HCT116 (cell line): ENCODE measurements around the gene ACBD4. TPM values are rescaled to one million over a fixed set of nuclear protein-coding genes. Genes with fewer than 3 reads are reported as not detected.

Experiments used
- ATAC-seq: fragments of 200-7000 bp; cut with Tn5 transposase; 2 replicates; pipeline ENCODE4 v1.9.1; 2020; ENCODE audit warnings: mild to moderate bottlenecking, moderate library complexity
- BruUV-seq: library from RNA; stranded (reverse); fragments of 400-500 nt; replicated peaks from 2 replicates; lab custom pipeline; 2021; lab: Mats Ljungman, UMichigan
- CTCF ChIA-PET: fragments of 300-600 bp; sonication (Branson Sonifier 250); formaldehyde crosslinking; loops from one replicate; lab custom pipeline; 2021; ENCODE audit warnings: antibody characterized with exemption; lab: Charles Lee
- POLR2A ChIA-PET: fragments of 300-600, 350-600 bp; sonication (Branson Sonifier 250); formaldehyde crosslinking; loops from one replicate; lab custom pipeline; 2021; ENCODE audit warnings: antibody characterized with exemption; lab: Charles Lee
- RAD21 ChIA-PET, 2 experiments: fragments of 300-600 bp; sonication (Branson Sonifier 250); formaldehyde crosslinking; loops; one replicate each; lab custom pipeline; 2023; ENCODE audit warnings: low total read pairs in 2 of 2; ENCODE audit not compliant: uncharacterized antibody in 2 of 2, unreplicated experiment in 2 of 2, low non-redundant PET in 1 of 2; lab: Charles Lee
- DNase-seq: peaks from one replicate; pipeline ENCODE4 v3.0.0-alpha.2; 2010; ENCODE audit warnings: low read depth, low spot score
- H2AFZ ChIP-seq: fragments of 200-600 bp; shearing (Covaris generic), sonication (generic); 2 replicates; pipeline ENCODE4 v1.6.1; 2017; ENCODE audit warnings: low read depth, mixed run types, mixed read lengths, antibody characterized with exemption, low read length; ENCODE audit not compliant: poor library complexity, severe bottlenecking
- H3K27ac ChIP-seq: 2 replicates; pipeline ENCODE4 v1.5.1; 2012; ENCODE audit warnings: low read depth, low read length
- H3K27me3 ChIP-seq: fragments of 200-600 bp; sonication (generic); 2 replicates; pipeline ENCODE4 v1.6.1; 2016; ENCODE audit warnings: mixed run types, low read length, mixed read lengths; ENCODE audit not compliant: insufficient read depth
- H3K36me3 ChIP-seq, 2 experiments: fragments of 200-500 bp in 1 of 2; fragments of 200-600 bp in 1 of 2; sonication (Bioruptor generic) in 1 of 2; sonication (generic) in 1 of 2; 2 replicates each; pipeline versions ENCODE4 v1.5.1 to v1.6.1; 2014 to 2016; ENCODE audit warnings: low read length in 2 of 2, inconsistent platforms in 1 of 2, mixed read lengths in 1 of 2, mixed run types in 1 of 2; ENCODE audit not compliant: insufficient read depth in 2 of 2, control insufficient read depth in 1 of 2
- H3K4me1 ChIP-seq, 2 experiments: fragments of 200-600 bp in 1 of 2; sonication (generic) in 1 of 2; 2 replicates each; pipeline versions ENCODE4 v1.5.1 to v1.6.1; 2012 to 2017; ENCODE audit warnings: low read length in 2 of 2, inconsistent platforms in 1 of 2, mild to moderate bottlenecking in 1 of 2, mixed read lengths in 1 of 2, mixed run types in 1 of 2, moderate library complexity in 1 of 2; ENCODE audit not compliant: insufficient read depth in 2 of 2, control insufficient read depth in 1 of 2
- H3K4me2 ChIP-seq: fragments of 200-600 bp; sonication (generic); 2 replicates; pipeline ENCODE4 v1.6.1; 2017; ENCODE audit warnings: mixed run types, low read length, mixed read lengths
- H3K4me3 ChIP-seq, 2 experiments: fragments of 200-600 bp in 1 of 2; sonication (generic) in 1 of 2; replicated peaks in 1 of 2; 2 replicates each; pipeline ENCODE4 v1.5.1; 2011 to 2016; ENCODE audit warnings: low read length in 2 of 2, control low read depth in 1 of 2, low read depth in 1 of 2, mild to moderate bottlenecking in 1 of 2, mixed read lengths in 1 of 2, mixed run types in 1 of 2
- H3K79me2 ChIP-seq: fragments of 200-600 bp; sonication (generic); 2 replicates; pipeline ENCODE4 v1.6.1; 2017; ENCODE audit warnings: mild to moderate bottlenecking, mixed run types, low read length, moderate library complexity, mixed read lengths; ENCODE audit not compliant: insufficient read depth
- H3K9ac ChIP-seq: fragments of 200-600 bp; sonication (generic); 2 replicates; pipeline ENCODE4 v1.6.1; 2016; ENCODE audit warnings: low read length, mixed read lengths
- H3K9me2 ChIP-seq: fragments of 200-600 bp; sonication (generic), shearing (Covaris generic); 2 replicates; pipeline ENCODE4 v1.6.1; 2017; ENCODE audit warnings: mixed run types, mild to moderate bottlenecking, moderate library complexity; ENCODE audit not compliant: insufficient read depth
- H3K9me3 ChIP-seq, 2 experiments: fragments of 200-500 bp in 1 of 2; fragments of 200-600 bp in 1 of 2; sonication (Bioruptor generic) in 1 of 2; sonication (generic) in 1 of 2; 2 replicates each; pipeline ENCODE4 v1.6.1; 2014 to 2017; ENCODE audit warnings: low read length in 2 of 2, mixed read lengths in 2 of 2, inconsistent platforms in 1 of 2, low read depth in 1 of 2, mild to moderate bottlenecking in 1 of 2, mixed run types in 1 of 2, moderate library complexity in 1 of 2; ENCODE audit not compliant: control insufficient read depth in 1 of 2, insufficient read depth in 1 of 2
- H4K20me1 ChIP-seq: fragments of 200-600 bp; sonication (generic), shearing (Covaris generic); 2 replicates; pipeline ENCODE4 v1.6.1; 2017; ENCODE audit warnings: mixed run types, mild to moderate bottlenecking, moderate library complexity; ENCODE audit not compliant: insufficient read depth
- CBX3 ChIP-seq: IDR thresholded peaks from 2 replicates; pipeline ENCODE4 v1.6.1; 2012; ENCODE audit warnings: low read depth
- CEBPB ChIP-seq: IDR thresholded peaks from 2 replicates; pipeline ENCODE4 v1.6.1; 2012; ENCODE audit warnings: low read depth
- CTCF ChIP-seq, 3 experiments: fragments of 200-600 bp in 1 of 3; sonication (generic) in 1 of 3; IDR thresholded peaks in 2 of 3; conservative IDR thresholded peaks in 1 of 3; 2 replicates each; pipeline ENCODE4 v1.5.1; 2012 to 2017; ENCODE audit warnings: low read depth in 2 of 3, low read length in 2 of 3, antibody characterized with exemption in 1 of 3, borderline replicate concordance in 1 of 3, control low read depth in 1 of 3, mild to moderate bottlenecking in 1 of 3, mixed read lengths in 1 of 3, mixed run types in 1 of 3, moderate library complexity in 1 of 3; ENCODE audit not compliant: insufficient read depth in 1 of 3
- EGR1 ChIP-seq: IDR thresholded peaks from 2 replicates; pipeline ENCODE4 v1.6.1; 2012; ENCODE audit warnings: low read depth
- ELF1 ChIP-seq: IDR thresholded peaks from 2 replicates; pipeline ENCODE4 v1.6.1; 2012; ENCODE audit warnings: low read depth, borderline replicate concordance
- EZH2 ChIP-seq: fragments of 200-600 bp; sonication (generic); IDR thresholded peaks from 2 replicates; pipeline ENCODE4 v1.6.1; 2017; ENCODE audit warnings: antibody characterized with exemption, mixed run types
- EZH2phosphoT487 ChIP-seq: fragments of 200-600 bp; IDR thresholded peaks from 2 replicates; pipeline ENCODE4 v1.6.1; 2018; ENCODE audit warnings: antibody characterized with exemption, borderline replicate concordance
- FOSL1 ChIP-seq: IDR thresholded peaks from 2 replicates; pipeline ENCODE4 v1.6.1; 2012; ENCODE audit warnings: low read depth
- JUND ChIP-seq: IDR thresholded peaks from 2 replicates; pipeline ENCODE4 v1.6.1; 2012
- POLR2AphosphoS5 ChIP-seq: IDR thresholded peaks from 2 replicates; pipeline ENCODE4 v1.6.1; 2011; ENCODE audit warnings: mild to moderate bottlenecking, low read depth, low read length, moderate library complexity
- RAD21 ChIP-seq: IDR thresholded peaks from 2 replicates; pipeline ENCODE4 v1.6.1; 2012; ENCODE audit warnings: low read depth, mild to moderate bottlenecking
- REST ChIP-seq: IDR thresholded peaks from 2 replicates; pipeline ENCODE4 v1.6.1; 2012; ENCODE audit warnings: low read depth
- SIN3A ChIP-seq: IDR thresholded peaks from 2 replicates; pipeline ENCODE4 v1.6.1; 2012; ENCODE audit warnings: low read depth
- SP1 ChIP-seq: IDR thresholded peaks from 2 replicates; pipeline ENCODE4 v1.6.1; 2012; ENCODE audit warnings: low read depth
- SRF ChIP-seq: IDR thresholded peaks from 2 replicates; pipeline ENCODE4 v1.6.1; 2012; ENCODE audit warnings: low read depth
- intact Hi-C: fragments of 100-400 bp; cut with micrococcal nuclease; formaldehyde crosslinking; loops from 2 replicates; pipeline ENCODE4 v1.10.0; 2022
- total RNA-seq: library from RNA; stranded (reverse); gene quantifications from one replicate; pipeline ENCODE4 v1.2.1, GENCODE V29; 2021; ENCODE audit not compliant: unreplicated experiment

The ACBD4 gene
- total RNA-seq, 1 experiment from 2014 or later = 13.6 TPM

GRCh38 chr17:45149669-45150664 lies 14.5 kb downstream of the ACBD4 start:
- H3K4me1 ChIP-seq = peaks cover 21 to 37% of the 10 kb centered on the region in 2 experiments
- H3K9me2 ChIP-seq = no peaks in the 10 kb centered on the region
- peak overlapping the region; percentile 89 for H3K9ac ChIP-seq
- H4K20me1 ChIP-seq = peaks cover 14% of the 10 kb centered on the region; the same call in 1 of the 2 replicates
- RAD21 ChIA-PET = interaction anchor here (1.0 to 3.2 kb wide), 4 partner anchors 11 to 48 kb away, joined by 3 to 20 read pairs (median 12); partner anchors contain the start of gene ACBD4 (in 1 of the 2)
- CTCF ChIA-PET = interaction anchor here (1.0 to 10.2 kb wide), 12 partner anchors 8 to 100 kb away, joined by 3 to 131 read pairs (median 6); partner anchors contain the start of genes ACBD4 and HEXIM2
- 0 out of 2 replicates have a peak, but pooled peaks have one; percentile 30 for TF ChIP-seq SIN3A
- TF ChIP-seq SP1 = no peak
- no peak for TF ChIP-seq CBX3
- TF ChIP-seq CEBPB = no peak
- no peak for TF ChIP-seq ELF1
- no peak for TF ChIP-seq FOSL1
- TF ChIP-seq CTCF (IDR thresholded peaks at IDR 0.05 in 2 of 3, conservative IDR thresholded peaks at IDR 0.05 in 1 of 3; ENCODE audit: borderline replicate concordance in 1 of 3, insufficient read depth in 1 of 3, low read depth in 2 of 3, low read length in 2 of 3) = no peak
- no peak for TF ChIP-seq SRF
- TF ChIP-seq EGR1 = no peak
- TF ChIP-seq EZH2 = no peak
- TF ChIP-seq POLR2AphosphoS5 = peak; percentile 78
- no peak for TF ChIP-seq REST
- no peak for TF ChIP-seq RAD21
- no peak; the same call in 1 of the 2 replicates for TF ChIP-seq JUND
- no peak for TF ChIP-seq EZH2phosphoT487
- H3K4me3 ChIP-seq = peak overlapping the region; percentile 95 to 96
- intact Hi-C loops = loop anchor here (2.0 to 5.0 kb wide), 2 partner anchors 23 to 277 kb away; no protein-coding TSS in a partner anchor
- BruUV-seq = no TSS peak
- H3K9me3 ChIP-seq = no peaks in the 10 kb centered on the region
- peaks cover 34% of the 10 kb centered on the region for H3K79me2 ChIP-seq
- no peak overlapping the region for H2AFZ ChIP-seq
- no peaks in the 10 kb centered on the region for H3K27me3 ChIP-seq
- H3K4me2 ChIP-seq = peak overlapping the region; percentile 92
- POLR2A ChIA-PET = interaction anchor here (0.7 to 7.3 kb wide), 20 partner anchors 10 to 355 kb away, joined by 3 to 258 read pairs (median 7); partner anchors contain the start of genes ACBD4, EFTUD2, HEXIM2 and PLCD3
- DNase-seq = no peak
- H3K27ac ChIP-seq = peak overlapping the region; percentile 94
- H3K36me3 ChIP-seq = peaks cover 0 to 3% of the 10 kb centered on the region in 2 experiments; a peak in 1 of 4 replicates
- no peak for ATAC-seq
